Peyer's patch (tissue), 4 donors: Measurements from ENCODE around the gene INPP5J.

Experiments used
- POLR2A ChIP-seq, 2 donors: fragments of 450-650 bp; IDR thresholded peaks; one replicate each; pipeline ENCODE4 v1.5.1; 2017; ENCODE audit warnings: antibody characterized with exemption in 2 of 2, mild to moderate bottlenecking in 2 of 2, moderate library complexity in 2 of 2
- TF ChIP-seq, protein P1 (sequence below), 6 experiments: fragments of 450-650 bp in 4 of 6; fragments of 200-600 bp in 2 of 6; sonication (generic) in 1 of 6; IDR thresholded peaks; one replicate each; pipeline ENCODE4 v1.5.1; 2017 to 2019; ENCODE audit warnings: antibody characterized with exemption in 6 of 6, mild to moderate bottlenecking in 3 of 6, moderate library complexity in 1 of 6

DNA sequence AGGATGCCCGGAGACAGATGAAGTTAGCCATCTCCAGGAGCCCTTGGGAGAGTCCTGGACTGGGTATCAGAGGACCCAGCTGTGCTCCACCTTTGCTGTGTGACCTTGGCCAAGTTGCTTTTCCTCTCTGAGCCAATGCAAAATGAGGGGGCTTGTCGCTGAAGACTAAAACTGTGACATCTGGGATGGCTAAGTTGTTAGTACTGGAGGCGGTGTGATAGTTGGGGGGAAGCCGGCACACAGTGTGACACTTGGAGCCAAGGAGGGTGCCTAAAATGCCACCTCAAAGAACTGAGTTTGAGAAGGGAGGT lies 481 bp downstream of the INPP5J start:
- TF ChIP-seq POLR2A (IDR thresholded peaks at IDR 0.05), result no peak
- TF ChIP-seq, protein P1, sequence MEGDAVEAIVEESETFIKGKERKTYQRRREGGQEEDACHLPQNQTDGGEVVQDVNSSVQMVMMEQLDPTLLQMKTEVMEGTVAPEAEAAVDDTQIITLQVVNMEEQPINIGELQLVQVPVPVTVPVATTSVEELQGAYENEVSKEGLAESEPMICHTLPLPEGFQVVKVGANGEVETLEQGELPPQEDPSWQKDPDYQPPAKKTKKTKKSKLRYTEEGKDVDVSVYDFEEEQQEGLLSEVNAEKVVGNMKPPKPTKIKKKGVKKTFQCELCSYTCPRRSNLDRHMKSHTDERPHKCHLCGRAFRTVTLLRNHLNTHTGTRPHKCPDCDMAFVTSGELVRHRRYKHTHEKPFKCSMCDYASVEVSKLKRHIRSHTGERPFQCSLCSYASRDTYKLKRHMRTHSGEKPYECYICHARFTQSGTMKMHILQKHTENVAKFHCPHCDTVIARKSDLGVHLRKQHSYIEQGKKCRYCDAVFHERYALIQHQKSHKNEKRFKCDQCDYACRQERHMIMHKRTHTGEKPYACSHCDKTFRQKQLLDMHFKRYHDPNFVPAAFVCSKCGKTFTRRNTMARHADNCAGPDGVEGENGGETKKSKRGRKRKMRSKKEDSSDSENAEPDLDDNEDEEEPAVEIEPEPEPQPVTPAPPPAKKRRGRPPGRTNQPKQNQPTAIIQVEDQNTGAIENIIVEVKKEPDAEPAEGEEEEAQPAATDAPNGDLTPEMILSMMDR (IDR thresholded peaks at IDR 0.05), result no peak
